GM12865 (cell line): ENCODE measurements around the gene PSMA6.
"Not testable (repeated sequence)": the region's sequence is repeated elsewhere in the genome, so short reads cannot be mapped to it uniquely, and the experiment has no call there.

Experiments
- DNase-seq: peaks from one replicate; pipeline ENCODE4 v3.0.0; 2010; ENCODE audit warnings: low read depth
- H3K4me3 ChIP-seq: 2 replicates; pipeline ENCODE4 v1.5.1; 2011; ENCODE audit warnings: mild to moderate bottlenecking, low read depth, low read length, control low read depth
- CTCF ChIP-seq: IDR thresholded peaks from 2 replicates; pipeline ENCODE4 v1.5.1; 2011; ENCODE audit warnings: low read length, control low read depth, low read depth, inconsistent platforms; ENCODE audit not compliant: insufficient read depth; ENCODE audit errors: missing control alignments

PSMA6 gene

GRCh38 chr14:35300228-35300627 lies 8.0 kb downstream of the PSMA6 start:
- H3K4me3 ChIP-seq, result no peak overlapping the region
- DNase-seq, result no peak
- no peak for TF ChIP-seq CTCF

- H3K4me3 ChIP-seq, DNase-seq: not testable (repeated sequence)
These were observed 9.2 kb downstream of the PSMA6 start for GRCh38 chr14:35301334-35301733.

- TF ChIP-seq CTCF, result no peak
- no peak overlapping the region for H3K4me3 ChIP-seq
- DNase-seq, result no peak
These were observed 9.8 kb downstream of the PSMA6 start for GRCh38 chr14:35301735-35302528.

- no peak for DNase-seq
- TF ChIP-seq CTCF, result no peak
- H3K4me3 ChIP-seq, result no peak overlapping the region
These were observed 11.2 kb downstream of the PSMA6 start for GRCh38 chr14:35303149-35303935.

GRCh38 chr14:35304812-35305462 lies 12.8 kb downstream of the PSMA6 start:
- TF ChIP-seq CTCF, result no peak
- no peak for DNase-seq
- H3K4me3 ChIP-seq, result no peak overlapping the region

- no peak overlapping the region for H3K4me3 ChIP-seq
- no peak for TF ChIP-seq CTCF
- no peak for DNase-seq
These were observed 13.5 kb downstream of the PSMA6 start for GRCh38 chr14:35305633-35306032.

GRCh38 chr14:35306114-35306513 lies 13.9 kb downstream of the PSMA6 start:
- no peak for TF ChIP-seq CTCF
- H3K4me3 ChIP-seq, result no peak overlapping the region
- no peak for DNase-seq
